ENCODE measurements around the gene CXCL6. TPM values are rescaled to one million over a fixed set of nuclear protein-coding genes. Genes with fewer than 3 reads are reported as not detected.

The CXCL6 gene
- total RNA-seq, 1 experiment from 2014 or later: 7.6 TPM

DNA sequence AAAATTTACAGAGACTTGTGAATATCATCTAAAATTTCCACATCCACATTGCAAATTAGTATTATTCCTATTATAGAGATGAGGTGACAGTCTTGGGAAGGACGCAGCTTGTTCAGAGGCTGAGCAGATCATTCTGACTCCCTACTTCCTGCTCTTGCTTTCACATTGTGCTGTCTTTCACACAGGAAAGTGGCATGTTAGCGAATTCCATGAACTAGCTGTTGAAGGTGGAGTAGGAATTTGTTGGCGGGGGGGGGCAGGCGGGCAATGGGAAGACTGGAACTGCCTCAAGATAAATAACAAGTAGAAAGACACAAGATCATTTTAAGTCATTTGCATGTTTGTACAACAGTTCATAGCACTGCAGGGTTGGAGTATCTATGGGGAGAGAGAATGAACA lies 18.9 kb downstream of the CXCL6 start:
- Histone ChIP-seq H3K9me3 (peaks cover 3% of the 10 kb centered on the region), H3K4me3 (no peak overlapping the region), H3K36me3 (no peaks in the 10 kb centered on the region), H3K27me3 (no peaks in the 10 kb centered on the region)
- no peak for DNase-seq

GRCh38 chr4:73856518-73856917 lies 20.0 kb downstream of the CXCL6 start:
- H3K27me3 ChIP-seq: no peaks in the 10 kb centered on the region
- no peak for DNase-seq
- H3K36me3 ChIP-seq: no peaks in the 10 kb centered on the region
- H3K9me3 ChIP-seq: peaks cover 3% of the 10 kb centered on the region
- H3K4me3 ChIP-seq: no peak overlapping the region

DNA sequence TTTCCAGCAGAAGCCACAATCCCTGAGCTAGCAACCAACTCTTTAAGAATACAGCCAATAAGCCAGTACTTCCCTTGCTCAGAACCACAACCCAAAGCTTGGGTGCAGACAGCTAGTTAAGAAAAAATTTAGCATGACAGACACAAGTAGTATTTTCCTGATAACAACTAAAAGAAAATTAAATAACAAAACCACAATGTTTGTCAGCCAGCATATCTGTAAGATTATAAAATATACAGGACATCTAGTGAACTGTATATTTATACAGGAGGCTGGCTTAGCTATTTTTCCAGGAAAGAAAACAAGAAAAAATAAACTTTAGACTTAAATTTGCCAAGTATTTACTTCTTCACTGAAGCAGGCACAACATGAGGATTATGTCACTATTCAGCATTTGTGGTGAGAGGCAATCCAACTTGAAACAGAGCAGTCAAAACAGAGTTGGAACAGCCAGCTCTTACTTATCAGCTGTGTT lies 23.2 kb downstream of the CXCL6 start:
- H3K36me3 ChIP-seq: no peaks in the 10 kb centered on the region
- peaks cover 3% of the 10 kb centered on the region for H3K9me3 ChIP-seq
- DNase-seq: peak; percentile 48
- no peak overlapping the region for H3K4me3 ChIP-seq
- H3K27me3 ChIP-seq: no peaks in the 10 kb centered on the region

GRCh38 chr4:73860181-73860580 lies 23.7 kb downstream of the CXCL6 start:
- Histone ChIP-seq H3K27me3 (no peaks in the 10 kb centered on the region), H3K36me3 (no peaks in the 10 kb centered on the region), H3K9me3 (peaks cover 3% of the 10 kb centered on the region)

DNA sequence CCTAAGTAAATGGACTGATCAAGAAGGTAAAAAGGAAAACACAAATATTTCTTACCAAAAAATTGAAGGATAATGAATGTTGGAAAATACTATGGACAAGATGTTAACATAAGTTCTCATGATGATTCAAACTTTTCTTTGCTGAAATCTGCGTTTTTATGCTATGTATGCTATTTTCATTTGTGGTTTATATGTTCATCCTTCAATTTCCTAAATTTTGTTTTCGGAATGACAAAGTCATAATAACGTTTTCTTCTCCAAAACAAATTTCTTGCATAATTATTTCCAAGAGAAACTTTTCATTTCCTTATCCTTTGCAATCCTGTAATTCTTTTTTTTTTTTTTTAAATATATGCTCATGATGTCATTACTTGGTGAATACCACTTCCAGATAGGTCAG lies 24.4 kb downstream of the CXCL6 start:
- Histone ChIP-seq H3K27me3 (no peaks in the 10 kb centered on the region), H3K4me3 (no peak overlapping the region), H3K9me3 (peaks cover 3% of the 10 kb centered on the region), H3K36me3 (no peaks in the 10 kb centered on the region)
- no peak for DNase-seq

More at GRCh38 chr4:73860181-73860580, 23.7 kb downstream of the CXCL6 start:
- no peak for DNase-seq
- no peak overlapping the region for H3K4me3 ChIP-seq

GRCh38 chr4:73862322-73862721 lies 25.8 kb downstream of the CXCL6 start:
- H3K36me3 ChIP-seq: no peaks in the 10 kb centered on the region
- DNase-seq: no peak
- no peaks in the 10 kb centered on the region for H3K27me3 ChIP-seq
- no peak overlapping the region for H3K4me3 ChIP-seq
- peaks cover 3% of the 10 kb centered on the region for H3K9me3 ChIP-seq

DNA sequence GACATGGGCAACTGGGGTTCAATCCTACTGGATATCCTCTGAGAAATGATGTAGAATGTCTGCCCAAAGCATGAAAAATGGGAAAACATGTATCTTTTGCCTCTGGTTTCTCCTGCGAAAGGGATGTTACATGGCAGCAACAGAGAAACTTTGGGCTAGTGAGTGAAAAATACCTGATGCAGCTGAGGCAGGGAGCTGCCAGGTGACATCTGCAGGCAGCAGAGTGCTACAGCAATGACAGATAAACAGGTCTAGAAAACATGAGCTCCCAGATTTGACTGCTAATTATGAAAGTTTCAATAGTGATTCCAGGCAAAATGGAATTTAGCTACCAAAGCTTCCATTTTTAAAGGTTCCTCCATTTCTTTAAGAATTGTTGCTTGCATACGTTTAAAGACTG lies 27.9 kb downstream of the CXCL6 start:
- Histone ChIP-seq H3K4me3 (no peak overlapping the region), H3K27me3 (no peaks in the 10 kb centered on the region), H3K36me3 (no peaks in the 10 kb centered on the region), H3K9me3 (no peaks in the 10 kb centered on the region)
- no peak for DNase-seq

DNA sequence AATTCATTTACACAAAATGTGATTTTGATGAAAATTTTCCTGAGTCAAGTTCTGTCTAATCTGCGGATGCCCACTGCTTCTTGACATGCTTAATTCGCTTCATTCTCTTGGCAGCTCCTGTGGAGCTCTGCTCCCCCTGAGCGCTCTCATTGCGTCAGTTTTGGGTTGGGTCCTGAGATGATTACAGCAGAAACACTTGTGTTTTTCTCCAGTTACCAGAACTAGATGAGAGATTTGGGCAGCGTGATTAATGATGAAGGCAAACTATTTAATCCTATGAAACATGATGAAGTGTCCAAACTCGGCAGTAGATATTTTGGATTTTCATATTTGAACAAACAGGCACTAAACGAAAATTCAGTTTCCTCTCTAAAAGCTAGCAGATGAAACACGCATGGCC lies 28.5 kb downstream of the CXCL6 start:
- DNase-seq: no peak
- H3K27me3 ChIP-seq: no peaks in the 10 kb centered on the region
- no peak overlapping the region for H3K4me3 ChIP-seq
- H3K9me3 ChIP-seq: no peaks in the 10 kb centered on the region
- no peaks in the 10 kb centered on the region for H3K36me3 ChIP-seq

GRCh38 chr4:73865431-73866096 lies 29.1 kb downstream of the CXCL6 start:
- Histone ChIP-seq H3K9me3 (no peaks in the 10 kb centered on the region), H3K36me3 (no peaks in the 10 kb centered on the region), H3K4me3 (no peak overlapping the region), H3K27me3 (no peaks in the 10 kb centered on the region)
- no peak for DNase-seq

DNA sequence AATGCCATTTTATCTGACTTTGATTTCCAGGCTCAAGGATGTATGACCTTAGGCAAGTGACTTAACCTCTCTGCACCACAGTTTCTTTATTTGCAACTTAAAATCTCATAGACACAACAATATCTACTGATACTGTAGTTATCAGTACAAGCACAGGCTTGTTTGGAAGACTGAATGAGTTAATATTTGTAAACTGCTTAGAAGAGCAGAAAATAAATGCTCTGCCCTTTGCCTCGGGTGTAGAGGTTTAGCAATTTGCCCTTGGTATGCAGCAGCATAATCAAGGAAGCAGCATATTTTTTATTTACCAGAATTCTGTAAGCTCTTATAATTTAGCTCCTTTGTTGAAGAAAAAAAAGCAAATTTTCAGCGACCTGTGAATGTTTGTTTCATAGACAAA lies 29.8 kb downstream of the CXCL6 start:
- no peaks in the 10 kb centered on the region for H3K27me3 ChIP-seq
- H3K9me3 ChIP-seq: no peaks in the 10 kb centered on the region
- DNase-seq: no peak
- H3K36me3 ChIP-seq: no peaks in the 10 kb centered on the region
- no peak overlapping the region for H3K4me3 ChIP-seq

DNA sequence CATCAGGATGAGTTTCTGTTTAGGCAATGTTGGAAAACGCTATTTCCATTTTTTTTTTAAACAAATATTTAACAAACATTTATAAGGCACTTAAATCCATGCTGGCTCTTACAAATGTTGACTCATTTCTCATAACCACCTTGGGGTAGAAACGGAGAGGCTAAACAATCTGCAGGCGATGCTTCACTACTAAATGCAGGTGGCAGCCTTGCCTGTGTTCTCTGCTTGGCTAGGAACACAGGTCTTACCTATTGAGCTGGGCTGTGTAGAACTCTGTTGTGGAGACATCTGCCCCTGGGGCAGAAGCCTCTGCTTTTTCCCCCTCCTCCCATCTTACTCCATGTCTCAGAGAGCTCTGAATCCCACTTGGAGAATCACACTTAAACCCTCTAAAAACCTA lies 31.3 kb downstream of the CXCL6 start:
- Histone ChIP-seq H3K9me3 (no peaks in the 10 kb centered on the region), H3K36me3 (no peaks in the 10 kb centered on the region), H3K27me3 (no peaks in the 10 kb centered on the region), H3K4me3 (no peak overlapping the region)
- no peak for DNase-seq

DNA sequence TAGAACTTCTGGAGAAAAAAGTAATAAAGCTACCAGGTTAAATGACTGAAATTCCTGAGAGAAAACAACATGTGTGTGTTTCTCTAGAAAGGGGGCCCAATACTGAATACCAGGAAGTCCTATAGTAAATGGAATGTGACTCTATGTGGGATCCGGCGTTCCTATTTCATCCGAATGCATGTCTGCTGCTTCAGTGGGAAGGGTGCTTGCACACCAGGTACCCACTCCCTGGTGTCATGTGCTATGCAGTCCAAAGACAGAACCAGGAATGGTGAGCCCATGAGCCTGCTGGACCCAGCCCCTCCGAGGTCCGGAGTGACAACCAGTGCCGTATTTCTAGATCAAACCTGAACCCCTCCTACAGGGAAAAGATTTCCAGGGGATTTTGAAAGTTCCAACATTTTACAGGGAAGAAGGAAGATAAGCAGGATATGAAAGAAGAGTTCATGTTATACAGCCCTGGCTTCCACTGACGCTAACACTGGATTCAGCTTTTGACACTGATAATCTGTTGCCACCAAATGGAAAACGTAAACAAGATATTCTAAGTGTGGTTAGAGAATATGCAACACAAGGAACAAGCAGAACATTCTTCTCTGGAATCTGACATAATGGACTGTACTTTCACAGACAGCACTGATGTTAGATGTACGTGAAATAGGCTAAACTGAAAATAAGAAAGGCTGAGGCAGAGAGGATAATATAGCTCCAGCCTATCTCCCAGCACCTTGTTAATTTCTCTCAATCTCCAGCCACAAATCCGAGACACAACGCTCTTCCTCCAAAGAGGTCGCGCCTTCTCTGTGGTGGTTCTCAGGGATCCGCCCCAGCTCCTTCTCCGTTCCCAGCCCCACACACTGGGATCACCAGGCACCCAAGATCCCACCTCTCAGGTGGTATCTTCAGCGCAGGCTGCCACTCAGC lies 32.0 kb downstream of the CXCL6 start:
- no peaks in the 10 kb centered on the region for H3K36me3 ChIP-seq
- peak overlapping the region; percentile 41 for H3K4me3 ChIP-seq
- no peaks in the 10 kb centered on the region for H3K9me3 ChIP-seq
- no peaks in the 10 kb centered on the region for H3K27me3 ChIP-seq
- no peak for DNase-seq

- Histone ChIP-seq H3K9me3 (no peaks in the 10 kb centered on the region), H3K4me3 (peak within 1 kb of the TSS; percentile 41), H3K27me3 (no peaks in the 10 kb centered on the region), H3K36me3 (no peaks in the 10 kb centered on the region)
- DNase-seq: peak; percentile 43
Measured at GRCh38 chr4:73869130-73870055, 32.9 kb downstream of the CXCL6 start, which contains the start of gene CXCL1. CXCL1 (plus strand) TSS chr4:73869393; CDS start chr4:73869471, 78 bp downstream.

DNA sequence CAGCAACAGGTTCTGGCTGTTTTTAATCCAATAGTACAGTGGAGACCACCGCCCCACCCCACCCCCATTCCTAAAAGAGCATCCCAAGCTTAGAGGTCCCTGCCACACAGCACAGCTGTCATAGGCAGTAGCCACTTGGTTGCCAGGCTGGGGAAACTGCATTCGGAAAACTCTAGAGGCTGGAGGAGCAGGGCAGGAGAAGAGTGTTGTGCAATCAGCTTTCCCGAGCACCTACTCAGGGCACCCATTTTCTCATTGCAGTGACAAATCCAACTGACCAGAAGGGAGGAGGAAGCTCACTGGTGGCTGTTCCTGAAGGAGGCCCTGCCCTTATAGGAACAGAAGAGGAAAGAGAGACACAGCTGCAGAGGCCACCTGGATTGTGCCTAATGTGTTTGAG lies 33.8 kb downstream of the CXCL6 start:
- Histone ChIP-seq H3K36me3 (no peaks in the 10 kb centered on the region), H3K4me3 (no peak overlapping the region), H3K27me3 (no peaks in the 10 kb centered on the region), H3K9me3 (no peaks in the 10 kb centered on the region)
- DNase-seq: no peak

DNA sequence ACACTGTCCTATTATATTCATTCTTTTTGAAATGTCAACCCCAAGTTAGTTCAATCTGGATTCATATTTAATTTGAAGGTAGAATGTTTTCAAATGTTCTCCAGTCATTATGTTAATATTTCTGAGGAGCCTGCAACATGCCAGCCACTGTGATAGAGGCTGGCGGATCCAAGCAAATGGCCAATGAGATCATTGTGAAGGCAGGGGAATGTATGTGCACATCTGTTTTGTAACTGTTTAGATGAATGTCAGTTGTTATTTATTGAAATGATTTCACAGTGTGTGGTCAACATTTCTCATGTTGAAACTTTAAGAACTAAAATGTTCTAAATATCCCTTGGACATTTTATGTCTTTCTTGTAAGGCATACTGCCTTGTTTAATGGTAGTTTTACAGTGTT lies 34.3 kb downstream of the CXCL6 start:
- DNase-seq: no peak
- no peaks in the 10 kb centered on the region for H3K27me3 ChIP-seq
- no peaks in the 10 kb centered on the region for H3K9me3 ChIP-seq
- no peaks in the 10 kb centered on the region for H3K36me3 ChIP-seq
- no peak overlapping the region for H3K4me3 ChIP-seq

DNA sequence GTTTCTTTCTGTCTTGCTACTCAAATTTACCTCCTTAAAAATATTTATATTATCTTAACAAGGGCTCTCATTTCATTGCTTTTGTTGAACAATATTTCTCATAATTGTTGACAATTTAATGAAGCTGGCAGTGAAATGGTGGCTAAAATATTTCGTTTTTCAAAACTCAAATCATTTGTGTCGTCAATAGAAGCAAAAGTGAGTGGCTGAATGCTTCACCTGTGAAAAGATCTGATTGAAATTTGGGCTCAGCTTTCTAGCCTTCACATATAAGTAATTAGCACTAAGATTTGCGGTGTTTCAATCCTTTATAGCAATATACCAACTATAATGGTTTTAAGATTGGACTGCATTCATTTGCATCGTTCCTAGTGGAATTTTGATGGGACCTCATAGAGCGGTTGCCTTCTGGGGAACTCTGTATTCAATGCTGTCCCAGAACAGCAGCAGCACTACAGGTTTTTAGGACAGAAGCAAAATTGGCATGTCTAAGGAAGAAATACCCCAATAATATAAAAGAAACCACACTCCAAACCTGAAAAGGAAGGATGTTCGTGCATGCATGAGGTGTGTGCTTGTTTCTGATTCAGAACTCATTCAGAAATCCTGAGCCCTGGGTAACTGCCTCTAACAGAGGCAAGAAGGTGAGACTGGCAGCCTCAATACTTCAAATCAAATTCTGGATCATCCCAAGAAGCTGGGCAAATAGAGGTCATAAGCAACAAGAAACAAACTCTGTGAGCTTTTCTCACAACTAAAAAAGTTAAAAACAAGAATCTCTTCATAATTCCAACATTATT lies 35.2 kb downstream of the CXCL6 start:
- H3K36me3 ChIP-seq: no peaks in the 10 kb centered on the region
- H3K4me3 ChIP-seq: no peak overlapping the region
- DNase-seq: no peak
- no peaks in the 10 kb centered on the region for H3K9me3 ChIP-seq
- no peaks in the 10 kb centered on the region for H3K27me3 ChIP-seq

All from MG63 (cell line).